Liver (tissue), 9 donors: ENCODE results near the gene APOA5. TPM values are rescaled to one million over a fixed set of nuclear protein-coding genes. Genes with fewer than 3 reads are reported as not detected.
A peak's percentile ranks its signal among the peaks of the same experiment; 100 is the strongest.

ENCODE experiments used
- DNase-seq: peaks from one replicate; pipeline ENCODE4 v3.0.0-alpha.2; 2017; ENCODE audit warnings: low spot score
- H3K27ac ChIP-seq, 2 donors: one replicate each; pipeline ENCODE4 v1.7.0; 2013; ENCODE audit warnings: inconsistent platforms in 2 of 2, low read length in 2 of 2, control low read depth in 1 of 2, low read depth in 1 of 2, mild to moderate bottlenecking in 1 of 2
- H3K27me3 ChIP-seq, 4 donors: one replicate each; pipeline versions ENCODE4 v1.6.1 to v1.7.0; 2013; ENCODE audit warnings: low read length in 3 of 4, inconsistent platforms in 1 of 4, mild to moderate bottlenecking in 1 of 4, moderate library complexity in 1 of 4; ENCODE audit not compliant: control insufficient read depth in 4 of 4, insufficient read depth in 4 of 4
- H3K36me3 ChIP-seq, 4 donors: one replicate each; pipeline versions ENCODE4 v1.6.1 to v1.7.0; 2013; ENCODE audit warnings: low read length in 3 of 4, mild to moderate bottlenecking in 3 of 4, low read depth in 1 of 4, moderate library complexity in 1 of 4; ENCODE audit not compliant: control insufficient read depth in 4 of 4, insufficient read depth in 3 of 4
- H3K4me1 ChIP-seq, 4 donors: one replicate each; pipeline versions ENCODE4 v1.6.1 to v1.7.0; 2013; ENCODE audit warnings: low read length in 3 of 4, mild to moderate bottlenecking in 3 of 4, moderate library complexity in 1 of 4; ENCODE audit not compliant: control insufficient read depth in 4 of 4, insufficient read depth in 4 of 4
- H3K4me3 ChIP-seq, 3 donors: one replicate each; pipeline versions ENCODE4 v1.6.1 to v1.7.0; 2013; ENCODE audit warnings: low read length in 3 of 3, control low read depth in 1 of 3, low read depth in 1 of 3, mild to moderate bottlenecking in 1 of 3
- H3K9ac ChIP-seq, 2 donors: one replicate each; pipeline ENCODE4 v1.7.0; 2013; ENCODE audit warnings: low read length in 2 of 2, mild to moderate bottlenecking in 2 of 2, moderate library complexity in 2 of 2, control low read depth in 1 of 2, low read depth in 1 of 2
- H3K9me3 ChIP-seq, 4 donors: one replicate each; pipeline versions ENCODE4 v1.6.1 to v1.7.0; 2013; ENCODE audit warnings: low read length in 3 of 4; ENCODE audit not compliant: control insufficient read depth in 4 of 4
- EGR1 ChIP-seq, 2 donors: IDR thresholded peaks; 2 replicates each; pipeline ENCODE4 v1.6.1; 2016 to 2018; ENCODE audit warnings: antibody characterized with exemption in 2 of 2, low read depth in 2 of 2
- FOXA1 ChIP-seq: IDR thresholded peaks from 2 replicates; pipeline ENCODE4 v1.6.1; 2016; ENCODE audit warnings: antibody characterized with exemption
- FOXA2 ChIP-seq: IDR thresholded peaks from 2 replicates; pipeline ENCODE4 v1.6.1; 2016; ENCODE audit warnings: antibody characterized with exemption
- GABPA ChIP-seq, 2 donors: IDR thresholded peaks in 1 of 2; conservative IDR thresholded peaks in 1 of 2; 2 replicates each; pipeline ENCODE4 v1.6.1; 2016; ENCODE audit warnings: antibody characterized with exemption in 2 of 2, mild to moderate bottlenecking in 1 of 2, moderate library complexity in 1 of 2
- HNF4A ChIP-seq, 2 donors: conservative IDR thresholded peaks; 2 replicates each; pipeline ENCODE4 v1.6.1; 2016; ENCODE audit warnings: antibody characterized with exemption in 2 of 2, mild to moderate bottlenecking in 2 of 2
- HNF4G ChIP-seq: IDR thresholded peaks from 2 replicates; pipeline ENCODE4 v1.6.1; 2016; ENCODE audit warnings: antibody characterized with exemption
- JUND ChIP-seq, 2 donors: IDR thresholded peaks; 2 replicates each; pipeline ENCODE4 v1.6.1; 2016; ENCODE audit warnings: antibody characterized with exemption in 2 of 2
- NR2F2 ChIP-seq: IDR thresholded peaks from 2 replicates; pipeline ENCODE4 v1.6.1; 2016; ENCODE audit warnings: antibody characterized with exemption
- RAD21 ChIP-seq, 2 donors: IDR thresholded peaks; 2 replicates each; pipeline ENCODE4 v1.6.1; 2016; ENCODE audit warnings: antibody characterized with exemption in 2 of 2, mild to moderate bottlenecking in 2 of 2
- RXRA ChIP-seq, 2 donors: IDR thresholded peaks; 2 replicates each; pipeline ENCODE4 v1.6.1; 2017 to 2018; ENCODE audit warnings: antibody characterized with exemption in 2 of 2, mild to moderate bottlenecking in 1 of 2
- SP1 ChIP-seq: IDR thresholded peaks from 2 replicates; pipeline ENCODE4 v1.6.1; 2018; ENCODE audit warnings: antibody characterized with exemption, mild to moderate bottlenecking
- TAF1 ChIP-seq: conservative IDR thresholded peaks from 2 replicates; pipeline ENCODE4 v1.6.1; 2016; ENCODE audit warnings: antibody characterized with exemption, mild to moderate bottlenecking
- WGBS: extraction: QIAGEN DNeasy Blood & Tissue Kit; methylation state at CpG from one replicate; pipeline ENCODE4 v1.1.7; 2013; 5-methylcytosine and 5-hydroxymethylcytosine counted together
- polyA plus RNA-seq, 2 donors: library from polyadenylated mRNA; stranded (reverse) in 1 of 2; unstranded in 1 of 2; fragments of 200-250 nt in 1 of 2; fragments of >200 nt in 1 of 2; fragmentation: Nextera tagmentation in 1 of 2; extraction: Ambion mirVana in 1 of 2; gene quantifications; one replicate each; pipeline versions ENCODE4 v1.2.1 to v1.2.3, GENCODE V29; 2013 to 2015
- total RNA-seq, 2 donors: library from RNA; depleted of rRNA; stranded (reverse); fragments of >200 nt; gene quantifications; one replicate each; pipeline ENCODE4 v1.2.3, GENCODE V29; 2014
- TF ChIP-seq, protein P1 (sequence below): IDR thresholded peaks from 2 replicates; pipeline ENCODE4 v1.6.1; 2016; ENCODE audit warnings: antibody characterized with exemption, mild to moderate bottlenecking
- TF ChIP-seq, protein P2 (sequence below): IDR thresholded peaks from 2 replicates; pipeline ENCODE4 v1.6.1; 2016; ENCODE audit warnings: antibody characterized with exemption
- TF ChIP-seq, protein P3 (sequence below): fragments of 150-350 bp; IDR thresholded peaks from 2 replicates; pipeline ENCODE4 v1.5.1; 2017; ENCODE audit warnings: improper control_type of control experiment, low read depth, low read length; ENCODE audit not compliant: missing input control
- TF ChIP-seq, protein P4 (sequence below): IDR thresholded peaks from 2 replicates; pipeline ENCODE4 v1.6.1; 2016; ENCODE audit warnings: antibody characterized with exemption
- donor health status: healthy.
- donor health status: healthy.
- donor health status: healthy.
- donor health status: healthy.
- donor health status: healthy.

The APOA5 gene, protein sequence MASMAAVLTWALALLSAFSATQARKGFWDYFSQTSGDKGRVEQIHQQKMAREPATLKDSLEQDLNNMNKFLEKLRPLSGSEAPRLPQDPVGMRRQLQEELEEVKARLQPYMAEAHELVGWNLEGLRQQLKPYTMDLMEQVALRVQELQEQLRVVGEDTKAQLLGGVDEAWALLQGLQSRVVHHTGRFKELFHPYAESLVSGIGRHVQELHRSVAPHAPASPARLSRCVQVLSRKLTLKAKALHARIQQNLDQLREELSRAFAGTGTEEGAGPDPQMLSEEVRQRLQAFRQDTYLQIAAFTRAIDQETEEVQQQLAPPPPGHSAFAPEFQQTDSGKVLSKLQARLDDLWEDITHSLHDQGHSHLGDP
- total RNA-seq (1,000 to 10,000 TPM in 1 of 2 donors, 1 to 10 TPM in 1; 7.3 to 1,045 TPM), polyA plus RNA-seq (100 to 1,000 TPM; 481 to 996 TPM)

DNA sequence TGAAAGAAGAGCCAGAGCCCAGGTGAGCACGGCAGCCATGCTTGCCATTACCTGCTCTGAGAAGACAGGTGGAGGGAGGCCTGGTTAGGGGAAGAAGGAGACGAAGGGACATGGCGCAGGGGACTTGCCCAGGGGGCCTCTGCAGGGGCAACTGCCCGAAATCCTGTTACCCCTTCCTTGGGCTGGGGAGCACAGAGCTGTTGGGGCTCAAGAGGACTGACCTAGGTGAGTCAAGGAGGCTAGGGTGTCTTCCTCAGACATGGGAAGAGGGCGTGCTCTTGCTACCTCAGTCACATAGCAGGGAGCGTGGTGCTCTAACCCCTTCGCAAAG lies at the start of gene APOA5:
TSS of gene APOA5 (minus strand) at position 67 of the 331 bp plus-strand sequence. CDS start at position 48, 19 bp downstream.
- Histone ChIP-seq H3K27ac (peak within 1 kb of the TSS; percentile 73 to 84), H3K9me3 (no peaks in the 10 kb centered on the region), H3K9ac (peak within 1 kb of the TSS; percentile 39 to 71), H3K4me3 (peak within 1 kb of the TSS; percentile 38 to 78 (median 42)), H3K27me3 (no peaks in the 10 kb centered on the region), H3K4me1 (peaks cover 0 to 63% (median 51%) of the 10 kb centered on the region in 4 donors), H3K36me3 (peaks cover 0 to 2% (median 0%) of the 10 kb centered on the region in 4 donors)
- WGBS, result 47% methylated on average over 7 of the region's 7 CpGs
- DNase-seq, result no peak
- TF ChIP-seq RXRA (IDR thresholded peaks at IDR 0.05), result no peak
- TF ChIP-seq, protein P1, sequence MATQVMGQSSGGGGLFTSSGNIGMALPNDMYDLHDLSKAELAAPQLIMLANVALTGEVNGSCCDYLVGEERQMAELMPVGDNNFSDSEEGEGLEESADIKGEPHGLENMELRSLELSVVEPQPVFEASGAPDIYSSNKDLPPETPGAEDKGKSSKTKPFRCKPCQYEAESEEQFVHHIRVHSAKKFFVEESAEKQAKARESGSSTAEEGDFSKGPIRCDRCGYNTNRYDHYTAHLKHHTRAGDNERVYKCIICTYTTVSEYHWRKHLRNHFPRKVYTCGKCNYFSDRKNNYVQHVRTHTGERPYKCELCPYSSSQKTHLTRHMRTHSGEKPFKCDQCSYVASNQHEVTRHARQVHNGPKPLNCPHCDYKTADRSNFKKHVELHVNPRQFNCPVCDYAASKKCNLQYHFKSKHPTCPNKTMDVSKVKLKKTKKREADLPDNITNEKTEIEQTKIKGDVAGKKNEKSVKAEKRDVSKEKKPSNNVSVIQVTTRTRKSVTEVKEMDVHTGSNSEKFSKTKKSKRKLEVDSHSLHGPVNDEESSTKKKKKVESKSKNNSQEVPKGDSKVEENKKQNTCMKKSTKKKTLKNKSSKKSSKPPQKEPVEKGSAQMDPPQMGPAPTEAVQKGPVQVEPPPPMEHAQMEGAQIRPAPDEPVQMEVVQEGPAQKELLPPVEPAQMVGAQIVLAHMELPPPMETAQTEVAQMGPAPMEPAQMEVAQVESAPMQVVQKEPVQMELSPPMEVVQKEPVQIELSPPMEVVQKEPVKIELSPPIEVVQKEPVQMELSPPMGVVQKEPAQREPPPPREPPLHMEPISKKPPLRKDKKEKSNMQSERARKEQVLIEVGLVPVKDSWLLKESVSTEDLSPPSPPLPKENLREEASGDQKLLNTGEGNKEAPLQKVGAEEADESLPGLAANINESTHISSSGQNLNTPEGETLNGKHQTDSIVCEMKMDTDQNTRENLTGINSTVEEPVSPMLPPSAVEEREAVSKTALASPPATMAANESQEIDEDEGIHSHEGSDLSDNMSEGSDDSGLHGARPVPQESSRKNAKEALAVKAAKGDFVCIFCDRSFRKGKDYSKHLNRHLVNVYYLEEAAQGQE, result no peak
- TF ChIP-seq FOXA2, result no peak
- no peak for TF ChIP-seq TAF1
- TF ChIP-seq, protein P2, sequence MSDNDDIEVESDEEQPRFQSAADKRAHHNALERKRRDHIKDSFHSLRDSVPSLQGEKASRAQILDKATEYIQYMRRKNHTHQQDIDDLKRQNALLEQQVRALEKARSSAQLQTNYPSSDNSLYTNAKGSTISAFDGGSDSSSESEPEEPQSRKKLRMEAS, result no peak
- TF ChIP-seq, protein P3, sequence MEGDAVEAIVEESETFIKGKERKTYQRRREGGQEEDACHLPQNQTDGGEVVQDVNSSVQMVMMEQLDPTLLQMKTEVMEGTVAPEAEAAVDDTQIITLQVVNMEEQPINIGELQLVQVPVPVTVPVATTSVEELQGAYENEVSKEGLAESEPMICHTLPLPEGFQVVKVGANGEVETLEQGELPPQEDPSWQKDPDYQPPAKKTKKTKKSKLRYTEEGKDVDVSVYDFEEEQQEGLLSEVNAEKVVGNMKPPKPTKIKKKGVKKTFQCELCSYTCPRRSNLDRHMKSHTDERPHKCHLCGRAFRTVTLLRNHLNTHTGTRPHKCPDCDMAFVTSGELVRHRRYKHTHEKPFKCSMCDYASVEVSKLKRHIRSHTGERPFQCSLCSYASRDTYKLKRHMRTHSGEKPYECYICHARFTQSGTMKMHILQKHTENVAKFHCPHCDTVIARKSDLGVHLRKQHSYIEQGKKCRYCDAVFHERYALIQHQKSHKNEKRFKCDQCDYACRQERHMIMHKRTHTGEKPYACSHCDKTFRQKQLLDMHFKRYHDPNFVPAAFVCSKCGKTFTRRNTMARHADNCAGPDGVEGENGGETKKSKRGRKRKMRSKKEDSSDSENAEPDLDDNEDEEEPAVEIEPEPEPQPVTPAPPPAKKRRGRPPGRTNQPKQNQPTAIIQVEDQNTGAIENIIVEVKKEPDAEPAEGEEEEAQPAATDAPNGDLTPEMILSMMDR, result no peak
- TF ChIP-seq RAD21 (IDR thresholded peaks at IDR 0.05), result no peak

DNA sequence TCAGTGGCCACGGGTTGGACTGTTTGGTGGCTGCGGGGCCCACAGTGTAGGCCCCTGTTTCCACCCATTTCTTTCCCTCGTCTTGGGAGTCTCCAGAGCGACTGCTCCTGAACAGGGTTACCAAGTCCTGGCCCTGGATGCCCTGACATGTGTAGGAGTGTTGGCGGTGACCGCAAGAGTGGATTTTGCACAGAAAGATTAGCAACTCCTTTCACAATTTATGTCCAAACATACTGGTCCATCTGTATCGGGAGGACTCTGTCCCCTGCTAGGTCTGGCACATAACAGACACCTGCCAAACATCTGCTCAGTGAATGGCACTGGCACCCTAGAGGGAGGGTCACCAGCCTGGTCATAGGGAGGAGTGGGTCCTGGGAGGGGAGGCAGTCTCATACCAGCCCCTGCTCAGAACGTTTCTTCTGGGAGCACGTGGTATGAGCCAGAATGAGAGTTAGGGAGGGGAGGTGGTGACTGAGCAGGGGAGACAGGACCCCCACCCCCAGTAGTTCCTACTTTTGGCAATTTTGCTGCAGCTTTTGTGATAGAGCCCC lies 49.1 kb upstream of the APOA5 start:
- Histone ChIP-seq H3K36me3 (peaks cover 3 to 20% (median 7%) of the 10 kb centered on the region in 4 donors), H3K27me3 (no peaks in the 10 kb centered on the region), H3K9ac (peak overlapping the region in 1 of 2 donors; percentile 32), H3K27ac (peak overlapping the region; percentile 83 to 96), H3K9me3 (no peaks in the 10 kb centered on the region), H3K4me1 (peaks cover 28 to 56% (median 44%) of the 10 kb centered on the region in 4 donors), H3K4me3 (no peak overlapping the region)
- DNase-seq, result no peak
- WGBS, result 40% methylated on average over 9 of the region's 9 CpGs
- peak in 1 of 2 donors; percentile 43 for TF ChIP-seq RAD21 (IDR thresholded peaks at IDR 0.05)
- peak; percentile 92 to 96 for TF ChIP-seq HNF4A (conservative IDR thresholded peaks at IDR 0.05)
- TF ChIP-seq RXRA (IDR thresholded peaks at IDR 0.05), result peak; percentile 84 to 97
- TF ChIP-seq FOXA1, result no peak
- TF ChIP-seq HNF4G, result peak; percentile 82
- no peak for TF ChIP-seq GABPA (IDR thresholded peaks at IDR 0.05 in 1 of 2, conservative IDR thresholded peaks at IDR 0.05 in 1 of 2)
- TF ChIP-seq, protein P4, sequence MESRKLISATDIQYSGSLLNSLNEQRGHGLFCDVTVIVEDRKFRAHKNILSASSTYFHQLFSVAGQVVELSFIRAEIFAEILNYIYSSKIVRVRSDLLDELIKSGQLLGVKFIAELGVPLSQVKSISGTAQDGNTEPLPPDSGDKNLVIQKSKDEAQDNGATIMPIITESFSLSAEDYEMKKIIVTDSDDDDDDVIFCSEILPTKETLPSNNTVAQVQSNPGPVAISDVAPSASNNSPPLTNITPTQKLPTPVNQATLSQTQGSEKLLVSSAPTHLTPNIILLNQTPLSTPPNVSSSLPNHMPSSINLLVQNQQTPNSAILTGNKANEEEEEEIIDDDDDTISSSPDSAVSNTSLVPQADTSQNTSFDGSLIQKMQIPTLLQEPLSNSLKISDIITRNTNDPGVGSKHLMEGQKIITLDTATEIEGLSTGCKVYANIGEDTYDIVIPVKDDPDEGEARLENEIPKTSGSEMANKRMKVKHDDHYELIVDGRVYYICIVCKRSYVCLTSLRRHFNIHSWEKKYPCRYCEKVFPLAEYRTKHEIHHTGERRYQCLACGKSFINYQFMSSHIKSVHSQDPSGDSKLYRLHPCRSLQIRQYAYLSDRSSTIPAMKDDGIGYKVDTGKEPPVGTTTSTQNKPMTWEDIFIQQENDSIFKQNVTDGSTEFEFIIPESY, result peak; percentile 62
- TF ChIP-seq NR2F2, result no peak
- TF ChIP-seq JUND (IDR thresholded peaks at IDR 0.05), result peak; percentile 58 to 76
- TF ChIP-seq, protein P1, result peak; percentile 31
- peak in 1 of 2 donors; percentile 42 for TF ChIP-seq EGR1 (IDR thresholded peaks at IDR 0.05; ENCODE audit: low read depth in 2 of 2)
- TF ChIP-seq, protein P2, result peak; percentile 75
- peak; percentile 25 for TF ChIP-seq FOXA2
- peak; percentile 86 for TF ChIP-seq SP1
